A549 (cell line): ENCODE measurements around the gene PFKFB4. TPM values are rescaled to one million over a fixed set of nuclear protein-coding genes. Genes with fewer than 3 reads are reported as not detected.

ENCODE experiments used
- ATAC-seq, 2 experiments: fragments of 200-7000 bp in 1 of 2; fragments of >200 bp in 1 of 2; cut with Nextera tagmentation in 1 of 2; cut with Tn5 transposase in 1 of 2; 3 replicates each; pipeline versions ENCODE4 v1.8.0 to v1.9.1; 2018 to 2020; ENCODE audit warnings: mild to moderate bottlenecking in 1 of 2, moderate library complexity in 1 of 2
- CTCF ChIA-PET: fragments of 300-600 bp; sonication (Branson Sonifier 250); formaldehyde crosslinking; extraction: SDS; loops from one replicate; lab custom pipeline; 2021; ENCODE audit warnings: antibody characterized with exemption, inconsistent platforms; lab: Yijun Ruan, JAX
- POLR2A ChIA-PET: fragments of 350-600 bp; formaldehyde crosslinking; extraction: SDS; loops from one replicate; lab custom pipeline; 2021; ENCODE audit warnings: antibody characterized with exemption, inconsistent platforms; lab: Yijun Ruan, JAX
- DNase-seq, 2 experiments: peaks; one replicate each; pipeline versions ENCODE4 v3.0.0 to v3.0.0-alpha.2; 2011 to 2016; ENCODE audit warnings: low read depth in 1 of 2, low spot score in 1 of 2
- FAIRE-seq: peaks from 2 replicates; lab custom pipeline; 2011; peaks lifted over from hg19 to GRCh38; lab: Jason Lieb, UNC
- H3K27ac ChIP-seq, 2 experiments: fragments of >200 bp; sonication (Bioruptor Twin); formaldehyde crosslinking; 3 replicates each; pipeline ENCODE4 v1.5.1; 2016 to 2017
- H3K4me1 ChIP-seq: fragments of >200 bp; sonication (Bioruptor Twin); formaldehyde crosslinking; 3 replicates; pipeline ENCODE4 v1.6.1; 2016
- H3K4me2 ChIP-seq: fragments of >200 bp; sonication (Bioruptor Twin); formaldehyde crosslinking; 3 replicates; pipeline ENCODE4 v1.6.1; 2016
- H3K4me3 ChIP-seq: fragments of >200 bp; sonication (Bioruptor Twin); formaldehyde crosslinking; 3 replicates; pipeline ENCODE4 v1.5.1; 2016
- H3K9me3 ChIP-seq: fragments of >200 bp; sonication (Bioruptor Twin); formaldehyde crosslinking; 3 replicates; pipeline ENCODE4 v1.6.1; 2016
- CBX2 ChIP-seq: fragments of 200-600 bp; sonication (generic); IDR thresholded peaks from 2 replicates; pipeline ENCODE4 v1.6.1; 2016; ENCODE audit warnings: low read depth, mild to moderate bottlenecking, borderline replicate concordance
- CBX8 ChIP-seq: fragments of 200-600 bp; sonication (generic); IDR thresholded peaks from 2 replicates; pipeline ENCODE4 v1.6.1; 2016
- CEBPB ChIP-seq, 2 experiments: fragments of >200 bp in 1 of 2; sonication (Bioruptor Twin) in 1 of 2; formaldehyde crosslinking in 1 of 2; IDR thresholded peaks; 2 replicates each; pipeline ENCODE4 v1.6.1; 2012 to 2016
- CHD2 ChIP-seq: fragments of 150-350 bp; IDR thresholded peaks from 2 replicates; pipeline ENCODE4 v1.6.1; 2014; ENCODE audit warnings: low read length; ENCODE audit not compliant: partially characterized antibody
- CTCF ChIP-seq: fragments of >200 bp; sonication (Bioruptor Twin); formaldehyde crosslinking; IDR thresholded peaks from 3 replicates; pipeline ENCODE4 v1.5.1; 2016
- EP300 ChIP-seq, 2 experiments: fragments of >200 bp; sonication (Bioruptor Twin); formaldehyde crosslinking; IDR thresholded peaks; 2 replicates in 1 of 2; 3 replicates in 1 of 2; pipeline ENCODE4 v1.6.1; 2016 to 2017
- FOSB ChIP-seq: fragments of 250-450 bp; sonication (Bioruptor Pico); IDR thresholded peaks from 2 replicates; pipeline ENCODE4 v1.5.0; 2020; ENCODE audit warnings: mild to moderate bottlenecking, moderate library complexity
- FOXS1 ChIP-seq: fragments of 250-450 bp; sonication (Bioruptor Pico); IDR thresholded peaks from 2 replicates; pipeline ENCODE4 v1.5.0; 2020; ENCODE audit warnings: mild to moderate bottlenecking, moderate library complexity
- HDAC2 ChIP-seq: fragments of 200-600 bp; sonication (generic); IDR thresholded peaks from 2 replicates; pipeline ENCODE4 v1.6.1; 2016
- HEYL ChIP-seq: fragments of 250-450 bp; sonication (Bioruptor Pico); IDR thresholded peaks from 2 replicates; pipeline ENCODE4 v1.8.0; 2021; ENCODE audit warnings: mild to moderate bottlenecking, moderate library complexity
- HOXB5 ChIP-seq: fragments of 250-450 bp; sonication (Bioruptor Pico); IDR thresholded peaks from 2 replicates; pipeline ENCODE4 v1.5.0; 2020; ENCODE audit warnings: mild to moderate bottlenecking, moderate library complexity
- KDM1A ChIP-seq: fragments of 200-600 bp; sonication (generic); IDR thresholded peaks from 2 replicates; pipeline ENCODE4 v1.6.1; 2016; ENCODE audit warnings: low read depth, mild to moderate bottlenecking
- MAFK ChIP-seq: fragments of 450-650 bp; IDR thresholded peaks from 2 replicates; pipeline ENCODE4 v1.6.1; 2014; ENCODE audit not compliant: partially characterized antibody
- MAX ChIP-seq: IDR thresholded peaks from 2 replicates; pipeline ENCODE4 v1.6.1; 2012
- MYC ChIP-seq: IDR thresholded peaks from 2 replicates; pipeline ENCODE4 v1.6.1; 2012; ENCODE audit warnings: mild to moderate bottlenecking, inconsistent platforms, low read length, improper control_type of control experiment, borderline replicate concordance
- NFE2L2 ChIP-seq: fragments of 150-350 bp; conservative IDR thresholded peaks from 2 replicates; pipeline ENCODE4 v1.6.1; 2014; ENCODE audit warnings: low read length
- POLR2AphosphoS2 ChIP-seq: conservative IDR thresholded peaks from 2 replicates; pipeline ENCODE4 v1.6.1; 2012; ENCODE audit warnings: low read length, improper control_type of control experiment, inconsistent platforms
- RARB ChIP-seq: fragments of 250-450 bp; sonication (Bioruptor Pico); IDR thresholded peaks from 2 replicates; pipeline ENCODE4 v1.8.0; 2021; ENCODE audit warnings: mild to moderate bottlenecking, moderate library complexity
- RFX5 ChIP-seq: fragments of 450-650 bp; IDR thresholded peaks from 2 replicates; pipeline ENCODE4 v1.7.1; 2014; ENCODE audit warnings: antibody characterized with exemption, mild to moderate bottlenecking, moderate library complexity
- SREBF2 ChIP-seq: fragments of 450-650 bp; IDR thresholded peaks from 2 replicates; pipeline ENCODE4 v1.6.1; 2014; ENCODE audit warnings: mild to moderate bottlenecking, moderate library complexity
- TFCP2L1 ChIP-seq: fragments of 250-450 bp; sonication (Bioruptor Pico); IDR thresholded peaks from 2 replicates; pipeline ENCODE4 v1.5.0; 2021; ENCODE audit warnings: mild to moderate bottlenecking
- TP53 ChIP-seq: fragments of 250-450 bp; sonication (Bioruptor Pico); IDR thresholded peaks from 2 replicates; pipeline ENCODE4 v1.5.0; 2021; ENCODE audit warnings: mild to moderate bottlenecking, moderate library complexity
- ZC3H11A ChIP-seq: fragments of 450-650 bp; IDR thresholded peaks from 2 replicates; pipeline ENCODE4 v1.6.1; 2014; ENCODE audit warnings: antibody characterized with exemption, mild to moderate bottlenecking
- ZFP36 ChIP-seq: fragments of 450-650 bp; IDR thresholded peaks from 2 replicates; pipeline ENCODE4 v1.6.1; 2014; ENCODE audit warnings: borderline replicate concordance; ENCODE audit not compliant: partially characterized antibody
- ZSCAN20 ChIP-seq: fragments of 250-450 bp; sonication (Bioruptor Pico); IDR thresholded peaks from 2 replicates; pipeline ENCODE4 v1.8.0; 2022; ENCODE audit warnings: mild to moderate bottlenecking, moderate library complexity
- WGBS: methylation state at CpG from one replicate; pipeline ENCODE4 v1.1.6; 2017; ENCODE audit errors: missing lambda C conversion rate; 5-methylcytosine and 5-hydroxymethylcytosine counted together
- polyA plus RNA-seq, 4 experiments: library from polyadenylated mRNA; depleted of rRNA in 3 of 4; stranded (reverse); fragments of >200 nt; fragmentation: RNase III in 1 of 4; extraction: RNeasy Plus Mini Kit Qiagen cat#74134 plus additional on column Dnase treatment in 1 of 4; gene quantifications; 2 replicates in 3 of 4; 3 replicates in 1 of 4; pipeline ENCODE4 v1.2.3, GENCODE V29; 2011 to 2017
- TF ChIP-seq, protein P1 (sequence below): fragments of 450-650 bp; IDR thresholded peaks from 2 replicates; pipeline ENCODE4 v1.6.1; 2014; ENCODE audit warnings: antibody characterized with exemption
- TF ChIP-seq, protein P2 (sequence below): fragments of 150-350 bp; IDR thresholded peaks from 2 replicates; pipeline ENCODE4 v1.6.1; 2014; ENCODE audit warnings: low read depth, mild to moderate bottlenecking, low read length
- TF ChIP-seq, protein P3 (sequence below): IDR thresholded peaks from 2 replicates; pipeline ENCODE4 v1.6.1; 2012; ENCODE audit warnings: low read depth, borderline replicate concordance
- TF ChIP-seq, protein P4 (sequence below): fragments of >200 bp; sonication (Bioruptor Twin); formaldehyde crosslinking; IDR thresholded peaks from 3 replicates; pipeline ENCODE4 v1.6.1; 2016

Gene PFKFB4
- polyA plus RNA-seq, 2 of the 4 experiments (the other 2 are of a cell fraction): 8.4 to 20.9 TPM

DNA sequence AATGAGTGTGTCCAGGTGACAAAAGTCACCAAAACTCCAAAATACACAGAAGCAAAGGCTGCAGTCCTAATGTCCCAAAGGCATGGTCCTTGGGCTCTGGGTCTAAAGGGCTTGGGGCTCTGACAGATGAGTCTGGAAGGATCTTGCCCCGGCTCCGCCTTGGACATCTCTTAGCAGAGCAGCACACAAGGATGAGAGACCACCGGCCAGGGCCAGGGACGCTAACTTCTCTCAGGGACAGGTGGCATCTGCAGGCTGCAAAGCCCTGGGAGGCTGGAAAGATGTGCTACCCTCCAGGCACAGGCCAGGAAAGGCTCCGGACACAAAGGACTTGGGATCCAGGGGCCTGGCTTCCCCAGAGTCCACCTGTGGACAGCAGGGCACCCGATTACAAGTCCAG lies 38.5 kb downstream of the PFKFB4 start:
- TF ChIP-seq, protein P1, sequence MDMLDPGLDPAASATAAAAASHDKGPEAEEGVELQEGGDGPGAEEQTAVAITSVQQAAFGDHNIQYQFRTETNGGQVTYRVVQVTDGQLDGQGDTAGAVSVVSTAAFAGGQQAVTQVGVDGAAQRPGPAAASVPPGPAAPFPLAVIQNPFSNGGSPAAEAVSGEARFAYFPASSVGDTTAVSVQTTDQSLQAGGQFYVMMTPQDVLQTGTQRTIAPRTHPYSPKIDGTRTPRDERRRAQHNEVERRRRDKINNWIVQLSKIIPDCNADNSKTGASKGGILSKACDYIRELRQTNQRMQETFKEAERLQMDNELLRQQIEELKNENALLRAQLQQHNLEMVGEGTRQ: no peak
- TF ChIP-seq KDM1A (no peak), TFCP2L1 (CRISPR knock-in tag) (no peak), NFE2L2 (no peak), FOSB (no peak), CEBPB (IDR thresholded peaks at IDR 0.05) (no peak), RFX5 (no peak), SREBF2 (no peak), ZC3H11A (no peak), MAX (no peak), CBX8 (no peak), POLR2AphosphoS2 (no peak), HDAC2 (no peak), CBX2 (no peak), CHD2 (no peak), MAFK (no peak)
- TF ChIP-seq, protein P2, sequence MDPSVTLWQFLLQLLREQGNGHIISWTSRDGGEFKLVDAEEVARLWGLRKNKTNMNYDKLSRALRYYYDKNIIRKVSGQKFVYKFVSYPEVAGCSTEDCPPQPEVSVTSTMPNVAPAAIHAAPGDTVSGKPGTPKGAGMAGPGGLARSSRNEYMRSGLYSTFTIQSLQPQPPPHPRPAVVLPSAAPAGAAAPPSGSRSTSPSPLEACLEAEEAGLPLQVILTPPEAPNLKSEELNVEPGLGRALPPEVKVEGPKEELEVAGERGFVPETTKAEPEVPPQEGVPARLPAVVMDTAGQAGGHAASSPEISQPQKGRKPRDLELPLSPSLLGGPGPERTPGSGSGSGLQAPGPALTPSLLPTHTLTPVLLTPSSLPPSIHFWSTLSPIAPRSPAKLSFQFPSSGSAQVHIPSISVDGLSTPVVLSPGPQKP: no peak
- TF ChIP-seq, protein P3, sequence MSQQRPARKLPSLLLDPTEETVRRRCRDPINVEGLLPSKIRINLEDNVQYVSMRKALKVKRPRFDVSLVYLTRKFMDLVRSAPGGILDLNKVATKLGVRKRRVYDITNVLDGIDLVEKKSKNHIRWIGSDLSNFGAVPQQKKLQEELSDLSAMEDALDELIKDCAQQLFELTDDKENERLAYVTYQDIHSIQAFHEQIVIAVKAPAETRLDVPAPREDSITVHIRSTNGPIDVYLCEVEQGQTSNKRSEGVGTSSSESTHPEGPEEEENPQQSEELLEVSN: no peak
- TF ChIP-seq, protein P4, sequence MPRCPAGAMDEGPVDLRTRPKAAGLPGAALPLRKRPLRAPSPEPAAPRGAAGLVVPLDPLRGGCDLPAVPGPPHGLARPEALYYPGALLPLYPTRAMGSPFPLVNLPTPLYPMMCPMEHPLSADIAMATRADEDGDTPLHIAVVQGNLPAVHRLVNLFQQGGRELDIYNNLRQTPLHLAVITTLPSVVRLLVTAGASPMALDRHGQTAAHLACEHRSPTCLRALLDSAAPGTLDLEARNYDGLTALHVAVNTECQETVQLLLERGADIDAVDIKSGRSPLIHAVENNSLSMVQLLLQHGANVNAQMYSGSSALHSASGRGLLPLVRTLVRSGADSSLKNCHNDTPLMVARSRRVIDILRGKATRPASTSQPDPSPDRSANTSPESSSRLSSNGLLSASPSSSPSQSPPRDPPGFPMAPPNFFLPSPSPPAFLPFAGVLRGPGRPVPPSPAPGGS: no peak
- ChIA-PET POLR2A (no interaction called here), CTCF (no interaction called here)
- H3K9me3 ChIP-seq: no peaks in the 10 kb centered on the region
- H3K4me1 ChIP-seq: no peaks in the 10 kb centered on the region
- WGBS: 80% methylated on average over 4 of the region's 6 CpGs
- no peak; a peak in 1 of 6 replicates for ATAC-seq
- no peak for FAIRE-seq
- no peak for DNase-seq
- H3K4me2 ChIP-seq: no peak overlapping the region
- no peak overlapping the region for H3K27ac ChIP-seq
- H3K4me3 ChIP-seq: no peak overlapping the region

DNA sequence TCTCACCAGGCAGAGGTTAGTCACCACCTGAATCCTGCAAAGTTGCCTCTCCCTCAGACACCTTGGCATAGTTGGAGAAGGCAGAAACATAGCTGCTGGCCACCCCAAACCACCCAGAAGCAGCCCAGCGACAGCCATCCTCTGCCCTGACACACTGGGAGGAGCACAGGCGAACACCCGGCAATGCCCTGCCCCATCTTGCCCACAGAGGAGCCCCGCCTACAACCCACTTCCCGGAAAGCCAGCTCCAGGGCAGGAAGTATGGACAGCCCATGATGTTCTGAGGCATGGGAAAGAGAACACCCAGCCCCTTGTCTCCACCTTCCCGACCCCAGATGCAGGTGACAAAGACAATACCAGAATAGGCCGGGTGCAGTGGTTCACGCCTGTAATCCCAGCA lies 40.0 kb downstream of the PFKFB4 start:
- Histone ChIP-seq H3K9me3 (no peaks in the 10 kb centered on the region), H3K4me1 (no peaks in the 10 kb centered on the region), H3K27ac (no peak overlapping the region), H3K4me2 (no peak overlapping the region), H3K4me3 (no peak overlapping the region)
- ChIA-PET POLR2A (no interaction called here), CTCF (interaction anchor here (1.7 kb wide), 1 partner anchor 9 kb away, joined by 6 read pairs; no protein-coding TSS in a partner anchor)
- ATAC-seq: no peak
- no peak for DNase-seq
- no peak for FAIRE-seq
- 79% methylated on average over 6 of the region's 8 CpGs for WGBS
- TF ChIP-seq, protein P4: no peak
- TF ChIP-seq TFCP2L1 (CRISPR knock-in tag) (no peak), HEYL (CRISPR knock-in tag) (no peak), FOXS1 (CRISPR knock-in tag) (no peak), MYC (no peak), EP300 (IDR thresholded peaks at IDR 0.05) (no peak), HOXB5 (no peak), MAFK (no peak), RARB (CRISPR knock-in tag) (no peak), TP53 (no peak), HDAC2 (no peak), MAX (no peak), ZSCAN20 (CRISPR knock-in tag) (no peak), ZC3H11A (no peak), CTCF (no peak), ZFP36 (no peak)
